ENCODE data around the gene KRT23.

Gene KRT23

GRCh38 chr17:40974366-40974765 lies 36.9 kb upstream of the KRT23 start:
- no peak overlapping the region for H3K4me3 ChIP-seq (ENCODE audit: low read depth, low read length)
- TF ChIP-seq ZNF366 (tag by site-specific recombination; conservative IDR thresholded peaks at IDR 0.05) (peak; percentile 83), KLF1 (tag by site-specific recombination; IDR thresholded peaks at IDR 0.05) (no peak)
- CTCF ChIA-PET: interaction anchor here (0.6 to 2.6 kb wide), 2 partner anchors 10 to 12 kb away, joined by 3 to 12 read pairs; no protein-coding TSS in a partner anchor

GRCh38 chr17:40967582-40967981 lies 30.1 kb upstream of the KRT23 start:
- no peak for TF ChIP-seq ZNF549 (tag by site-specific recombination; IDR thresholded peaks at IDR 0.05)
- TF ChIP-seq KLF9 (tag by site-specific recombination; IDR thresholded peaks at IDR 0.05; ENCODE audit: low read depth): no peak
- no peaks in the 10 kb centered on the region for H3K4me1 ChIP-seq (ENCODE audit: control insufficient read depth, insufficient read depth, low read length)
- H3K9me3 ChIP-seq (ENCODE audit: control insufficient read depth, insufficient read depth, low read depth, low read length): no peaks in the 10 kb centered on the region
- no peaks in the 10 kb centered on the region for H3K36me3 ChIP-seq (ENCODE audit: control insufficient read depth in 2 of 2, insufficient read depth in 1 of 2, low read length in 2 of 2)
- no peak overlapping the region for H3K27ac ChIP-seq (ENCODE audit: extremely low read depth, low read depth, low read length)
- no peak overlapping the region for H3K4me3 ChIP-seq (ENCODE audit: low read depth, low read length)
- ChIA-PET CTCF (interaction anchor here (0.7 to 2.0 kb wide), 3 partner anchors 10 to 582 kb away, joined by 3 to 6 read pairs (median 5); no protein-coding TSS in a partner anchor), POLR2A (no interaction called here)

More at GRCh38 chr17:40974366-40974765, 36.9 kb upstream of the KRT23 start:
- no peaks in the 10 kb centered on the region for H3K36me3 ChIP-seq (ENCODE audit: control insufficient read depth in 2 of 2, insufficient read depth in 1 of 2, low read length in 2 of 2)
- no peaks in the 10 kb centered on the region for H3K4me1 ChIP-seq (ENCODE audit: control insufficient read depth, insufficient read depth, low read length)
- no peaks in the 10 kb centered on the region for H3K9me3 ChIP-seq (ENCODE audit: control insufficient read depth, insufficient read depth, low read depth, low read length)
- POLR2A ChIA-PET: no interaction called here
- H3K27ac ChIP-seq (ENCODE audit: extremely low read depth, low read depth, low read length): no peak overlapping the region

- POLR2A ChIA-PET: no interaction called here
- Histone ChIP-seq H3K4me1 (ENCODE audit: control insufficient read depth, insufficient read depth, low read length) (no peaks in the 10 kb centered on the region), H3K9me3 (ENCODE audit: control insufficient read depth, insufficient read depth, low read depth, low read length) (no peaks in the 10 kb centered on the region), H3K27ac (ENCODE audit: extremely low read depth, low read depth, low read length) (no peak within 1 kb of the TSS), H3K4me3 (ENCODE audit: low read depth, low read length) (no peak within 1 kb of the TSS), H3K36me3 (ENCODE audit: control insufficient read depth in 2 of 2, insufficient read depth in 1 of 2, low read length in 2 of 2) (no peaks in the 10 kb centered on the region)
- CTCF ChIA-PET: interaction anchor here (1.1 to 2.0 kb wide), 3 partner anchors 9 to 582 kb away, joined by 3 to 6 read pairs (median 5); no protein-coding TSS in a partner anchor
- TF ChIP-seq INSM2 (tag by site-specific recombination; IDR thresholded peaks at IDR 0.05): no peak
These were observed 29.4 kb upstream of the KRT23 start, which contains the start of gene KRT39 for GRCh38 chr17:40966848-40967247. TSS of gene KRT39 (minus strand) at chr17:40966948. CDS start at chr17:40966856, 92 bp downstream.

- no peak overlapping the region for H3K27ac ChIP-seq (ENCODE audit: extremely low read depth, low read depth, low read length)
- no peaks in the 10 kb centered on the region for H3K36me3 ChIP-seq (ENCODE audit: control insufficient read depth in 2 of 2, insufficient read depth in 1 of 2, low read length in 2 of 2)
- H3K4me3 ChIP-seq (ENCODE audit: low read depth, low read length): no peak overlapping the region
- no peaks in the 10 kb centered on the region for H3K4me1 ChIP-seq (ENCODE audit: control insufficient read depth, insufficient read depth, low read length)
- no peaks in the 10 kb centered on the region for H3K9me3 ChIP-seq (ENCODE audit: control insufficient read depth, insufficient read depth, low read depth, low read length)
- CTCF ChIA-PET: interaction anchor here (0.6 to 2.2 kb wide), 9 partner anchors 9 to 703 kb away, joined by 3 to 12 read pairs (median 3); partner anchors contain the start of gene KRTAP1-4
- TF ChIP-seq ZNF623 (tag by site-specific recombination; IDR thresholded peaks at IDR 0.05): no peak
- TF ChIP-seq ZNF280D (tag by site-specific recombination; IDR thresholded peaks at IDR 0.05): no peak
- TF ChIP-seq SP3 (tag by site-specific recombination; IDR thresholded peaks at IDR 0.05): no peak
- TF ChIP-seq HOXA7 (CRISPR knock-in tag; IDR thresholded peaks at IDR 0.05; ENCODE audit: borderline replicate concordance): no peak
- TF ChIP-seq BCL11A (tag by site-specific recombination; IDR thresholded peaks at IDR 0.05; ENCODE audit: low read depth): no peak
- no peak for TF ChIP-seq ZNF654 (tag by site-specific recombination; IDR thresholded peaks at IDR 0.05; ENCODE audit: low read depth)
- no peak for TF ChIP-seq MEIS1 (CRISPR knock-in tag; IDR thresholded peaks at IDR 0.05; ENCODE audit: borderline replicate concordance)
- no peak for TF ChIP-seq ZNF146 (tag by site-specific recombination; IDR thresholded peaks at IDR 0.05)
- no peak for TF ChIP-seq ZNF830 (tag by site-specific recombination; IDR thresholded peaks at IDR 0.05; ENCODE audit: low read depth)
- TF ChIP-seq ZBTB20 (tag by site-specific recombination; IDR thresholded peaks at IDR 0.05): no peak
- no peak for TF ChIP-seq ZNF529 (tag by site-specific recombination; IDR thresholded peaks at IDR 0.05; ENCODE audit: insufficient replicate concordance)
- no peak for TF ChIP-seq ZBTB44 (tag by site-specific recombination; IDR thresholded peaks at IDR 0.05)
- TF ChIP-seq ZNF544 (tag by site-specific recombination; IDR thresholded peaks at IDR 0.05): no peak
- no peak for TF ChIP-seq HOXC10 (CRISPR knock-in tag; IDR thresholded peaks at IDR 0.05)
- no peak for TF ChIP-seq IKZF3 (tag by site-specific recombination; IDR thresholded peaks at IDR 0.05)
- no peak for TF ChIP-seq ZNF600 (tag by site-specific recombination; IDR thresholded peaks at IDR 0.05)
- TF ChIP-seq ZNF626 (tag by site-specific recombination; IDR thresholded peaks at IDR 0.05): no peak
- TF ChIP-seq ZNF2 (tag by site-specific recombination; IDR thresholded peaks at IDR 0.05): no peak
- POLR2A ChIA-PET: no interaction called here
These were observed 26.4 kb upstream of the KRT23 start for GRCh38 chr17:40963838-40964237.

Measured in HEK293 (cell line).